GM19372 (cell line): ENCODE results near the gene ZMYND8.
"Not testable (repeated sequence)": the region's sequence is repeated elsewhere in the genome, so short reads cannot be mapped to it uniquely, and the experiment has no call there.

Experiments
- ATAC-seq: cut with Tn5 transposase; IDR thresholded peaks from one replicate; pipeline ENCODE4 v1.9.1; 2021; ENCODE audit warnings: mild to moderate bottlenecking, low read depth, moderate library complexity; ENCODE audit not compliant: unreplicated experiment

The ZMYND8 gene

GRCh38 chr20:47215653-47216397 is 140.7 kb downstream of the ZMYND8 start:
- no peak for ATAC-seq

GRCh38 chr20:47213966-47214365 is 142.5 kb downstream of the ZMYND8 start:
- ATAC-seq = no peak

GRCh38 chr20:47212606-47213207 is 143.8 kb downstream of the ZMYND8 start:
- no peak for ATAC-seq

- ATAC-seq = no peak
These were observed 145.5 kb downstream of the ZMYND8 start for GRCh38 chr20:47211036-47211435.

GRCh38 chr20:47210470-47210869 is 146.0 kb downstream of the ZMYND8 start:
- ATAC-seq = no peak

GRCh38 chr20:47209982-47210381 is 146.5 kb downstream of the ZMYND8 start:
- no peak for ATAC-seq

GRCh38 chr20:47208534-47209174 is 147.8 kb downstream of the ZMYND8 start:
- ATAC-seq = no peak

GRCh38 chr20:47206962-47207641 is 149.4 kb downstream of the ZMYND8 start:
- ATAC-seq = no peak

GRCh38 chr20:47206552-47206951 is 149.9 kb downstream of the ZMYND8 start:
- ATAC-seq = not testable (repeated sequence)

GRCh38 chr20:47205577-47206123 is 150.8 kb downstream of the ZMYND8 start:
- no peak for ATAC-seq

GRCh38 chr20:47204850-47205122 is 151.7 kb downstream of the ZMYND8 start:
- ATAC-seq = not testable (repeated sequence)

- no peak for ATAC-seq
These were observed 152.3 kb downstream of the ZMYND8 start for GRCh38 chr20:47204008-47204849.

- no peak for ATAC-seq
These were observed 153.5 kb downstream of the ZMYND8 start for GRCh38 chr20:47202733-47203667.

- ATAC-seq = no peak
These were observed 155.3 kb downstream of the ZMYND8 start for GRCh38 chr20:47201074-47201730.

- ATAC-seq = no peak
These were observed 157.4 kb downstream of the ZMYND8 start for GRCh38 chr20:47198996-47199552.

GRCh38 chr20:47198254-47198671 is 158.2 kb downstream of the ZMYND8 start:
- ATAC-seq = no peak

GRCh38 chr20:47196091-47197081 is 160.1 kb downstream of the ZMYND8 start:
- no peak for ATAC-seq
